ENCODE measurements around the gene ACSL5.

Gene ACSL5

GRCh38 chr10:112409299-112409698 is 35.4 kb downstream of the ACSL5 start:
- DNase-seq (ENCODE audit: low spot score), result no peak
- no peak for TF ChIP-seq CTCF (IDR thresholded peaks at IDR 0.05)
- Histone ChIP-seq H3K4me3 (no peak overlapping the region), H3K27ac (no peak overlapping the region)

GRCh38 chr10:112409755-112410154 is 35.8 kb downstream of the ACSL5 start:
- no peak for TF ChIP-seq CTCF (IDR thresholded peaks at IDR 0.05)
- no peak for DNase-seq (ENCODE audit: low spot score)
- Histone ChIP-seq H3K27ac (no peak overlapping the region), H3K4me3 (no peak overlapping the region)

GRCh38 chr10:112412696-112413095 is 38.8 kb downstream of the ACSL5 start:
- no peak overlapping the region for H3K4me3 ChIP-seq
- no peak for TF ChIP-seq CTCF (IDR thresholded peaks at IDR 0.05)
- DNase-seq (ENCODE audit: low spot score), result no peak
- H3K27ac ChIP-seq, result no peak overlapping the region

- H3K27ac ChIP-seq, result no peak overlapping the region
- DNase-seq (ENCODE audit: low spot score), result no peak
- H3K4me3 ChIP-seq, result no peak overlapping the region
- TF ChIP-seq CTCF (IDR thresholded peaks at IDR 0.05), result no peak
These were observed 47.8 kb downstream of the ACSL5 start for GRCh38 chr10:112421731-112422130.

- no peak for TF ChIP-seq CTCF (IDR thresholded peaks at IDR 0.05)
- Histone ChIP-seq H3K4me3 (no peak overlapping the region), H3K27ac (no peak overlapping the region)
- DNase-seq (ENCODE audit: low spot score), result no peak
These were observed 50.7 kb downstream of the ACSL5 start for GRCh38 chr10:112424651-112425050.

- no peak overlapping the region for H3K27ac ChIP-seq
- DNase-seq (ENCODE audit: low spot score), result no peak
- H3K4me3 ChIP-seq, result no peak overlapping the region
- TF ChIP-seq CTCF (IDR thresholded peaks at IDR 0.05), result no peak
These were observed 52.2 kb downstream of the ACSL5 start for GRCh38 chr10:112426111-112426510.

- no peak for TF ChIP-seq CTCF (IDR thresholded peaks at IDR 0.05)
- Histone ChIP-seq H3K4me3 (no peak overlapping the region), H3K27ac (no peak overlapping the region)
- DNase-seq (ENCODE audit: low spot score), result no peak
These were observed 55.2 kb downstream of the ACSL5 start for GRCh38 chr10:112429147-112429546.
